Testis (tissue), 2 donors: Measurements from ENCODE around the gene OR2A42.
"Not testable (repeated sequence)": the region's sequence is repeated elsewhere in the genome, so short reads cannot be mapped to it uniquely, and the experiment has no call there.

ENCODE experiments used
- CTCF ChIP-seq, 3 experiments: fragments of 450-650 bp in 2 of 3; fragments of 200-600 bp in 1 of 3; sonication (generic) in 1 of 3; IDR thresholded peaks; one replicate each; pipeline ENCODE4 v1.5.1; 2016 to 2019; ENCODE audit warnings: antibody characterized with exemption in 3 of 3, mild to moderate bottlenecking in 2 of 3, moderate library complexity in 1 of 3
- POLR2A ChIP-seq: fragments of 450-650 bp; IDR thresholded peaks from one replicate; pipeline ENCODE4 v1.6.1; 2017; ENCODE audit warnings: antibody characterized with exemption, mild to moderate bottlenecking, moderate library complexity

GRCh38 chr7:144246967-144247366 is 7.6 kb upstream of the OR2A42 start:
- TF ChIP-seq CTCF (IDR thresholded peaks at IDR 0.05); POLR2A: not testable (repeated sequence)
